ENCODE measurements around the gene DENND1A.
"Not testable (repeated sequence)": the region's sequence is repeated elsewhere in the genome, so short reads cannot be mapped to it uniquely, and the experiment has no call there.

Gene DENND1A

DNA sequence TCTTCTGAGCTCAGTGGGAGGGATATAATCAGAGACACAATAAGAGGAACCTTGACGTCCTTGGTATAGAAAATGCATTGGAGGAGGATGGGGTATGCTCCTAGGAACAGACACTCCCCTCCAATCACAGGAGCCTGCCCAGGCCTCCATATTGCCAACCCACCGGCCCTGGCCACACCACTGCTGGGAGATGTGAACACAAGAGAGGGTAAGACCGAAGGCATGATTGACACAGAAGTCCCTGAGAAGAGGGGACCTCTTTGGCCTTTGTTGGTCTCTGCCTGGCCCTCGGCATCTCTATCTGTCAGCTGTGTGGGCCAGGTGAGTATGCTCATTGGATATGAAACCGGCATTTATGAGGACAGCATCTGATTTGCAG is 511.9 kb downstream of the DENND1A start:
- no peak for DNase-seq

DNA sequence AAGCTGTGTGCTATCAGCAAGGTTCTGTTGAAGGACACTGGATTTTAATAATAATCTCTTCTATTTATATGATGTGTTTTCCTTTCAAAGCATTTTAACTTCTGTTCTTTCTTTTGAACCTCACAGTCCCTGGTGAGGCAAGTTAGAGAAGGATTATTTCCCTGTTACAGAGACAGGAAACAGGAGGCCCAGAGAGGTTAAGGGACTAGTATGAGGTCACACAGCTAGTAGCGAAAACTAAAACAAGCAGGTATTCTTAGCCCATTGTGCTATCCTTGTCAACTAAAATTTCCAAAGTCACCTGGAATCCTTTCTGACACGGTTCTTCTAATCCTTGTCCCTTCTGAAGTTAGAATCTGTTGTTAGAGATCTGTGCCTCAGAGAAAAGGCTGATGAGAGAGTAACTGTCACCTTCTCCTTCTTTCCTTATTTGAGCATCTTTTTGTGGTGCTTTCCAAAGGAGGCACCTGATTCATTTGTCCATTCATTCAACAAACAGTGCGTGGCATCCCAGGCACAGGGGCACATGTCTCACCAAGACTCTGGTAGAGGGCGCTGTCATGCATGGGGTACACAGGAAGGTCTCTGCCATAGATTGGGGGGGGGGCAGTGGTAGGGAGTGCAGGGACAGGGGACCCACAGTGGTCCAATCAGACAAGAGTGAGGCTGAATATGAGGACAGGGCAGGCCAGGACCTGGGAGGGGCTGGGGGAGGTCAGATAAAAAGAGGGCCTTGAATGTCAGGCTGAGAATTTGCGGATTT is 512.5 kb downstream of the DENND1A start:
- DNase-seq: no peak

DNA sequence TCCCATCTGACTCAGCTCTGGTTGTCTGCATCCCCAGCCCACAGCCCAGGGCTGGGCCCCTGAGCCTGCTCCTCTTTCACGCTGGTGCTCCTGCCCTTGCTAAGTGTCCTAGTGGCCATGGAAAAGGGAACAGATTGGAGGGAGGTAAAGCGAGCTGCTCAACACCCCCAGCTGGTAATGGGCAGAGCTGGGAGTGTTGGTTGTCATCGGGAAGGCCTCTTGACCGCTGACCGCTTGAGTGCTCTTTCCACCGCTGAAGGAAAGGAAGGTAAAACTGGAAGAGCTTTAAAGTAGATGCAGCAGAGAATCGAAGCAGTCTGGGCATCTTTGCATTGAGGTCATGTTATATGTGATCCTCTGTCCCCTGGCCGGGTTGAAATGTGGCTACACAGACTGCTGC is 513.8 kb downstream of the DENND1A start:
- no peak for DNase-seq

DNA sequence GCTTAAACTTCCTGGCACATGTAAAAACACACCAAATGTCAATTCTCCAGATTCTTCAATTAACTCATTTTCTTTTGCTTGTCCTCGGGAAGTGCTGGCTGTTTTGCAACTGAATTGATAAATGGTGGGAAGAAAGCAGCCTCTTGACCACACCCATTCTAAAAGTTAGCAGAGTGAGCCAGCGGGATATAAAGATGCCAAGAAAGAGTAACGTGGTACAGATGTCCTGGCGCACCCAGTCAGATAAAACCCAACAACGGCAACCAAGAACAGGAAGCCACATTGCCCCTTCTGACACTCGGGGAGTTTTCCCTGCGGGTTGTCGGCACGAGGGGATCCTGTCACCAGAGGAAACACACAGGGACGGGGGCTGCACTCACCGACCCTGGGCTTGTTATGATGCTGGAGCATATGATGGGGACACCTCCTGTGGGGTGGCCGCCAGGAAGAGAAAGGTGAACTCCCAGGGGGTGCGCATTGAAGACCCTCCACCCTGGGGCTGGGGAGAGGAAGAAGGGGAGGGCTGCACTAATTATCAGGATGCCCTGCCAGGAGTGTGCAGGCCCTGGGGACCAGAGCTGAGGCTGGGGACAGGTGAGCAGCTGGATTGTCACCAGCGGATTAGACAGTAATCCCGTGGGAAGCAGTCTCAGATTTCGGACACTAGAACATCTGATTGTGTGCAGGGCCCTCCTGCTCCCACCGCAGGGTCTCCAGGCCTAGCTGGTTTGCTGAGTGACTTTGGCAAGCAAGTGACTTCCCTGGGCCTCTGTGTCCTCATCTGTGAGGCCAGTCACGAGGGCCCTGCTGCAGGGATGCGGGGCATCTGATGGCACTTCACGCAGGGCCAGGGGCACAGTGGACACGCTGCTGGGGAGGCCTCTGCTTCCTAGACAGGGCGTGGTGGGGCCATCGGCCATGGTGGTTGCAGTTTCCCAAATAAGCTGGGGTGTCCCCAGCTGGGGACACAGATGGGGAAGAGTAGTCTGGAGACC is 514.7 kb downstream of the DENND1A start:
- no peak for DNase-seq

DNA sequence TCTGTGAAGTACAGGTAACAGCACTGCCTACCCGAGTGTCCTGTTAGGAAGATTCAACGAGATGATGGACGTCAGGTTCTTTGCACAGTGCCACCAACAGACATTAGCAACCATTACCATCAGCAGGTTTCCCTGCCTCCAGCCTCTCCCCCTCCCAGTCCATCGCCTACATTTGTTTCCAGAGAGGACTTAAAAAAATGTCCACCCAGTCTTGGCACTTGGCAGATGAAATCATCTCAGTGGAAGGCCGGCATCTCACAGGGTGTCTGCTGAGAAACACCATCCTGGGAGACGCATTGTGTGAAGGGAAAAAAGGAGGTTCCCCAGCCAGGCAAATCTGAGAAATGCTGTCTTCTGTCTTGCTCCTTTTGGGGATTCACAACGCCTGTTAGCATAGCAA is 515.7 kb downstream of the DENND1A start:
- no peak for DNase-seq

DNA sequence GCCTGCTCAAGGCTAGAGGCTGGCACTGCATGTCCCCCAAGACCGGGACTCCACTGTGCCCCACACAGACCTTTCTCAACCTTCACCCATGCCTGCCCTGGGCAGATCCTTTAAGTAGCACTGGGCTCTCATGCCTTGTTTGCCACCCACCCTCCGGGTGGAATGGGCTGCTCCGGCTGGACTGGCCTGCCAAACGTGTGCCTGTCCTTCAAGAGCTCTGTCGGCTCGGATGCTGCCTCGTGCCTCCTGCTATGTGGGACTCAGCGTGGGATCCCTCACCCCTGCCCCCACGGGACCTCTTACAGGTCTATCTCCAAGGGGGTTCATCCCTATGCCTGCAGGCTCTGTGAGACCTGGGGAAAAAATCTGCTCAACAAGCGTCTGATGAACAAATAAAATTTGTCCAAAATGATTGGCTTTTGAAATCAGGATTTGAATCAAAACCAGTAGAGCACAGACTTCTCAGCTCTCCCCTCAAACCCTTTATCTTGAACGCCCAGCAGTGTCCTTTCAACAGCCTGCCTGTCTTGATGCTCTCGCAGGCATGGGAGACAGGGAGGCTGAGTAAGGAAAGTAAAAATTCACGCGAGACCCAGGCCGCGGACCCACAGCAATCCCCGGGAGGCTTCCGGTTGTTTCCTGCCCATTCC is 517.6 kb downstream of the DENND1A start:
- no peak for DNase-seq

DNA sequence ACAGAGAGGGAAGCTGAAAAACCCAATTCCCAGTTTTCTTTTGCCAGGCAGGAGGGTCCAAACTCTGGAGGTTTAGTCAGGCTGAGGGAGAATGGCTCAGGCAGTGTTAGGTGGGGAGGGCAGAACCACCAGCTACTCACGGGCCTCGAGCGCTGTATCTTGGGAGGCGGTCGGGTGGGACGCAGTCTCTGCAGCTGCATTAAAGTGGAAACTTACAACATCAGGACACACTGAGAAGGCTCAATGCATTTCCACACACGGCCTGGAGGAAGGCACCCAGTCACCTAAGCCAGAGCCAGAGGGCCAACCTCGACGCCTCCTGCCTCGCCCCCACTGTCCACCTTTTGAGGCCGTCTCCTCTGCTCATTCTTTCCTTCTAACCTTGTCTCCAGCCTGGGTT is 518.3 kb downstream of the DENND1A start:
- no peak for DNase-seq

DNA sequence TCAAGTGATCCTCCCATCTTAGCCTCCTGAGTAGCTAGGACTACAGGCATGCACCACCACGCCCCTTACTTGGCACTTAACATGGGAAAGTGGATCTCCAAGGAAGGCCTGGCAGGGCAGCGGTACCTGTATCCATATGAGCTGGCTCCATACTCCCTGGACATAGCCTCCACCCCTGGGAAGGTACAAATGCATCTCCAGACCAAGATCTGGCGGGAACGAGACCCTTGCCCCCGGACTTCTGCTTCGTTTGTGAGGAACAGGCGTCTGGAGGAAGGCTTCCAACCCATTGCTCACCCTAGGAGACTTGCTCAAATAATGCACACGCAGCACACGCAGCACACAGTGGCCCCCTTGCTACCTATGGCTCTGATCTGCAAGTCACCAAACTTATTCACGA is 518.7 kb downstream of the DENND1A start:
- DNase-seq: no peak

DNA sequence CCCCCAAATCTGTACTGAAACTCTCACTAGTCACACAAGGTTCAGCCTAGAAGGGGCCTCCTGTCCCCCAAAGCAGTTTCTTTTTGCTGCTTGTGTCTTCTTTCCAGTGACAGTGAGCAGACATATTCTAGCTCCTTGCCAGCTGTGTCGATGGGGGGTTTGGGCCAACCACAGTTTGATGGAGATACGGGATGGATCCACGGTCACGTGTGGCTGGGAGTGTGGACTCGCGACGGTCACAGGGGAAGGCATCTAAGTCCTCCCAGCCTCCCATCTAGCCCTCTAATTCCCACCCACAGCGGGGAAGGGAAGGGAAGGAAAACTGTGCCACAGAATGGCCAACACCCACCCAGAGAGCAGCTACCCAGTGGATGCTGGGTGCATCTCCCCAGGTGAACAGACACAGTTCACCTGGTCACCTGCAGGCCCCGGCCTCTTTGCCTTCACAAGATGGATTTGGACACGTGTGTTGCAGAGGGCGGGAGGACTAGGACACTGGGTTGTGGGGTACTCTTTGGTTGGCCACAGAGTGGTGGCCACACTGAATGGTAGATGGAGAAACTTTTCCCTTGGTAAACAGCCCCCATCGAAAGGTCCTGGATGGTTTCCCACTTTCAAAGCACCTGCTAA is 519.5 kb downstream of the DENND1A start:
- no peak for DNase-seq

DNA sequence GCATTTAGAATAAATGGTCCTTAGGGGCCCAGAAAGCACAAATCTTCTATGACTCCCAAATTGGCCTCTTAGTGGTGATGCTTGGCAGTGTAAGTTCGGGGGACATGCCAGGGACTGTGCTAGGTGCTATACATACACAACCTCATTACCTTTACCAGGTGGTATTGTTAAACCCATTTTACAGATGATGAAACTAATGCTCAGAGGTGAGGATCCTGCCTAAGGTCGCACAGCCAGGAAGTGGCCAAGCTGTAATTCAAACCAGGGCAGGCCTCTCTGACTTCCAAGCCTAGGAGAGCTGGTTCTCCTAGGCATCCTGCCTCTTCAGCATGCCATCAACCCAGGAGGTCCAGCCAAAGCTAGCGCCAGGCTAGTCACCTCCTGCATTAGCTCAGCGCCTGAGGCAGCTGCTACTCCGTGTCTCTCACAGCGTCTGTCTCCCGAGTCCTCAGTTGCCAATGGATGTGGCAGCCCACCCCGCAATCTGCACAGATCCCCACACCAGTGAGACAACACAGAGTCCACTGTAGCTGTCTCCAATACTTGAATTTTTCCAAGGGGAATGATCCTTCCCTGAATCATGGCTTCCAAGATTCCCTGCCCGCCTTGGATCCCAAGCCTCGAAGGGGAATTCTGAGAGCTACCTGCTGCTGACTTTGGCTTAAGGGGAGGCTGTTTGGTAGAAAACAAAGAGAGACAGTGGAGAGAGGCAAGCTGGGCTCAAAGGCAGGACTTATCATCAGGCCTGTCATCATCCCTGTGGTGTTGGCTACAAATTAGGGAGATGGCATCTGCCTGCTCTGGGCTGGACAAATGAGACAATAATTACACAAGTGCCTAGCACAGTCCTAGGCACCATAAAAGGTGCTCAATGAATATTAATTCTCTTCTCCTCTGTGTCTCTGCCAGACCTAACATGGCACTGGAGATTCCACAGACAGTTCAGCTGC is 521.3 kb downstream of the DENND1A start:
- no peak for DNase-seq

DNA sequence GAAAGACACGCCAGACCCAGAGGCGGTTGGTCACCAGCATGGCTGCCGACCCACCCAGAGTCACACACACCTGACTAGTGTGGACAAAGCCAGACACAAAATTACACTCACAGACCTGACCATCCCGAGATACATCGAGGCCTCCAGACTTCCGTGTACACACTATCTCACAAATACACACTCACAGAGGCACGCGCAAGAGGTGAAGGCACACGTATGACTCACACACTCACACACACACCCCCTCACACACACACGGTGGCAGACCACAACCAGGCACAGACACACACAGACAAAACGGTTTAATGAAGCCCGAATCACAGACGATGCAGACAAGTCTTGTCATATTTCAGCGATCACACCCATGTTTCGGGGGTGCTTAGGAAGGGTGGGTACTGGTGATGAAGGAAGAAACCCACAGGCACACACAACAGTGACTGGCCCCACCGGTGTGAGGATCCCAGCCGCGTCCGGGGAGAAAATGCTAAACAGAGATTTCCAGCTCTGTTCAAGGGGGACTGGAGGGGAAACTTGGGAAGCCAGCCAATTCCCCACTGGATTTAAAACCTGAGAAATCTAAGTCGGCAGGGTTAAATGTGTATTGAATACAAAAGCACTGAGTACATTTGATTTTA is 522.6 kb downstream of the DENND1A start:
- no peak for DNase-seq

DNA sequence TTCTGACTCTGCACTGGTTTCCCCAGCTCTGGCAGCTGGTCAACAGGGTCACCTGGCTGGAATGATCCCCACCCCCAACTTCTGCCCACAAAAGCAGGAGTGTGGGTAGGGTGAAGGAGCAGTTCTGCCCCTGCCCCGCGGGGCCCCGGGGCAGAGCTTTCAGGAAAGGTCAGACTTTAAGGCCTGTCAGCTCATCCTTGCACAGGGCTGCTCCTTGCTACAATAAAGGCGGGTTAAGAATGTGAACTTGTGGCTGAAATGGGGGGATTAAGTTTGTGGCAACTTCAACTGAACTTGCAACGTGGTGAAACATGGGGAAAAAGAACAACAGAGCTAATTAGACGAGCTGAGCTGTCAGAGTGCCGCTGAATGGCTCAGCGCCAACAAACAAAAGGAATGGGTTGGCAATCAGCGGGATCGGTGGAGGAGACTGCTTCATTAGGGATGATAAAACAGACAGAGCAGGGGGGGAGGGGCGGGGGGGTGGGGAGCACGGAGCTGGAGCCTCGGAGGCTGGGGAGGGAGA is 523.2 kb downstream of the DENND1A start:
- no peak for DNase-seq

DNA sequence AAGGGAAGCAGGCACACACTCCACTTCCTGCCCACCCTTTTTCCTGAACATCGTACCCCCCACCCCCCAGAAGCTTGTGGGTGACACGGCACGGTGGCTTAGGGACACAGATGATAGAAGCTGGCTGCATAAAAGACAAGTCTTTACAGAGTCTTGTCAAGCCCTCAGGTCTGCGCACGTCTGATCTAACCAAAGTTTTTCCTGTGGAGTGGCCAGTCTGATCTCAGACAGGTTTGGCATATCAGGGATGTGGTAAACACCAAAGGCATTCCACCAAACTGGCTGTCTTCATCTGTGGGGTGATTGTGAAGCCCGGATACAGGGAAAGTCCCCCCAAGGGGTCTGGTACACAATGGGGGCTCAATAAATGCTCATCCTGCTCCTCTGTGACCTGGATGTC is 523.9 kb downstream of the DENND1A start:
- no peak for DNase-seq

DNA sequence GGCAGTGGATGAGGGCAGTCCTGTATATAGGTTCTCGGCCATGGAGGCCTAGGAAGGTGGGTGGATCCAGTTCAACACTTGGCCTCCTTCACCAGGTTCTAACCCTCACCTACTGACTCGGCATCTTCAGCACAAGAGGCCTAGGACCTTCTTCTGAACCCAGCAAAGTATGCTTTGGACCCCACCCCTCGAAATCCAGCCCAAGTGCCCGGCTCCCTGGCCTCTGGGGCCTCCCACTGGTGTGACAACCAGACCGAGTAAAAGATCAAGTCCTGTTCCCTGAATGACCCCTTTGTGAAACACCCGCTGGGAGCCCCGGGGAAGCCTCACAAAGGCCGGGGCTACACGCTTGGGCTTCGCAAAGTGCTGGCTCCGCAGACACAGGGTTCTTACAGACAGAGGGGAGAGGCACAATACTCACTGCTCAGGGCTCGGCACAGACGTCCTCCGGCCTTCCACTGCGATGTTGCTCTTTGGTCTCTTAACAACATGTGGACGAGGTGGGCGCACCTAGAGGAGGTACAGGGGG is 526.9 kb downstream of the DENND1A start:
- no peak for DNase-seq

DNA sequence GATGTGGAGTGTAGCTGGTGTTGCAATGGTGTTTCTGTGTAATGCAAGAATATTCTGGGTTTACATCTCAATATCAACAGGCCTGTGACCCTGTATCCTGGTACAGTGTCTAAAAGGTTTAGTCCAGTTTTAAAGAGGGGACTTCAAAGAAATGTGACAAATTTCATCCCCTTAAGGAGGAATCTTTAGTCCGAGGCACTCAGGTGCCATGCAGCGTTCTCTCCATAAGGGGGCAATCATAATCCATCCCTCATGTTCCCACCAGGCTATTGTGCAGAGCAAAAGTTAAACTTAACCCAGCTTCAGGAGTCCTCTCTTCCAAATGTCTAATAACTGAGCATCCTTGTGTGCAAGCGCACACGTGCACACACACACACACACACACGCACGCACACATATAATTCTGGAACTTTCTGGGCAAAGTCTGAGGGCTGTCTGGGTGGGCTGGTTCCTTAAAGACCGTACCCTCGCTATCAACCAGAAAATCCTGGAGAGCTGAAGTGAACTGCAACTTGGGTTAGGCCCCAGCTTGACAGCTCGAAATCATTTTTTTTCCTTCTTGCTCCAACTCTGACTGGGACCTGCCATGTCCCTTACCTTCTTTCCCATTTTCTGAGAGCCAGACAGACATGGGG is 527.9 kb downstream of the DENND1A start:
- no peak for DNase-seq

DNA sequence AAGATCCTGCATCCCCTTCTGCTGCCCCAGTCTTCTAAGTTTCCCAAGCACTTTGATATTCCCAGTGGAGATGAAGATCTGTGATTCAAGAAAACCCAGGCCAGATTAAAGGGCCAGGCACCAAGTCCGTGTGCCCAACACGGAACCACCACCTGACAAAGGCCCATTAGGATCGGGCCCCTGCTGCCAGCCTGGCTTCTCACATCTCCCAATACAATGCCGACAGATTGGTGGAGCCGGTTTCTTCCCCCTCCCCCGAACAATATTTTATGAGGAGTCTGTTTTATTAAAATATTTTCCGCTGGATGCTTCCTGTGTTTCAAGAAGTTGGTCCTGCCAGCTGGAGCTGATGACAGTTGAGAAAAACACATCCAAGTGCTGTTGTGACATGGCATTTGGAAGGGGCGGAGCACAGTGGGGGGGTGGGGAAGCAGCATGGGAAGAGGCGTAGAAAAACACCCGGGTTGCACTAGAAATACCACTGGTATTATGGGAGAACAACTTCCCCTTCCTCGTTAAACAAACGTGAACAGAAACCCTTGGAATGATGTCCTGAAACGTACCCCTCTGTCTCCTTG is 528.9 kb downstream of the DENND1A start:
- DNase-seq: no peak

DNA sequence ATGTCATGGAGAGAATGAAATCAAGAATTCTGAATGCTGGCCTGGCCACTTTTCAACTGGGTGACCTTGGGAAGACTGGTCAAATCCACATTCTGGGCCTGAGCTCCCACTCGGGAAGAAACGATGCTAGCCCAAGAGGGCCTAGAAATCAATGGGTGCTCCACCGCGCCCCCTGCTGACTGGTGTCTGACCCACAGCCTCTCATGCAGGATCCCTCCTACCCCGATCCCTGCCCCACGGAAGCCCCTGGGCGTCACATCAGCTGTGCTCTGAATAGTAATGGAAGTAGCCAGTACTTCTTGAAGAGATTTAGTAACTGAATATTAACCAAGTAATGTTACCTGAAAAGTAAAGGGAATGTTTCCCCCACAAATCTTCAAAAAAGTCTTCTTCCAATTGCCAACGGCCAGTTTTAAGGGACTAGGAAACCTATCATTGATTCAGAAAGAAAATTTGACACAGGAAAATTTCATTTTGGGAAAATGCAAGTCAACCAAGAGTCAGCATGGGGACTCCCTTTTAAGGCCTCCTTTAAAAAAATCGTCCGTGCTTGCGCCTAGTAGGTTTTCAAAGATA is 530.0 kb downstream of the DENND1A start:
- DNase-seq: no peak

DNA sequence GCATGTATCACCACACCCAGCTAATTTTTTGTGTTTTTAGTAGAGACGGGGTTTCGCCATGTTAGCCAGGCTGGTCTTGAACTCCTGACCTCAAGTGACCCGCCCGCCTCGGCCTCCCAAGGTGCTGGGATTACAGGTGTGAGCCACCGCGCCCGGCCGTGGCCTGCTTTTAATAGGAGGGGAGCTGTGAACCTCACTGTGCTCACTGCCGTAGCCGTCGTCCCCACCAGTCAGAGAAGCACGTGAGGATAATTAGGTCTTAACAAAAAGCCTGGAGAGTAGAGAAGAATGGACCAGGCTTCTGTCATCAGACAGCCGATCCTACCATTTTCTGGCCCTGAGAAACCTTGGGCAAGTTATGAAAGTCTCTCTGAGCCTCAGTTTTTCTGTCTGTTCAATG is 531.0 kb downstream of the DENND1A start:
- not testable (repeated sequence) for DNase-seq

DNA sequence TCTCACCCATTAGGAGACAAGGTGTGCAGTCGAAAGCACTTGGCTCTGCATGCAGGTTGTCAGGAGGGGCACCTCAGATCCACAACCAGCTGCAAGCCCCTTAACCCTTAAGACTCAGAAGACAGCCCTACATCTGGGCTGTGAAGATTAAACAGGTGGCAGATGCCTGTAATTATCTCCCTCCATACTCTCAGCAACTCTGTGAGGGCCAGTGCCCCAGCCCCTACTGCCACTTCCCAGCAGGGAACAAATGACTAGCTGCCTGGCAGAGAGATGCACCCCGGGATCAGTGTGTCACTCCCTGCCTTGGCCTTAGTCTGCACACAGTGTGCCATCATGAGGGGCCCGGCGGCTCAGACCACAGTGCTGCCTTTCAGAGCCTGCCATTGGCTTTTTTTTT is 532.0 kb downstream of the DENND1A start:
- DNase-seq: no peak
